NT2/D1 (cell line): ENCODE data around the gene RLIM.

ENCODE experiments used
- YY1 ChIP-seq: IDR thresholded peaks from 2 replicates; pipeline ENCODE4 v1.6.1; 2011; ENCODE audit not compliant: insufficient read length, insufficient read depth
- ZNF274 ChIP-seq: IDR thresholded peaks from 2 replicates; pipeline ENCODE4 v1.6.1; 2011; ENCODE audit warnings: mild to moderate bottlenecking, low read depth, low read length

DNA sequence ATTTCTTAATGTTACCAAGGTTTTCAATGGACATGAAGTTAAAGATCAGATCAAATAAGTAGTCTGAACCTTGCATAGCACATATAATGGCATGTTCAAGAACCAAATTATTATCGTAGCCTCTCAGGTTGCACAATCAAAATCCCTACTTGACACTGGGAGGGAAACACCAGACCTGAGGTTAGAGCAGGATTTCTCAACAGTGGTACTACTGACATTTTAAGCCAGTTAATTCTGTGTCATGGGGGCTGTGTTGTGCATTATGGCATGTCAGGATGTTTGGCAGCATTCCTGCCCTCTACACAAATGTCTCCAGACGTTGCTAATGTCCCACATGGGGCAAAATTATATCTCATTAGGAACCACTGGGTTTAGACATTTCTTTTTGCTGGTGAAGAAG is 20.8 kb downstream of the RLIM start:
- TF ChIP-seq YY1 (no peak), ZNF274 (no peak)
